Testis (tissue), 3 donors: ENCODE data around the gene PIP4K2A. TPM values are rescaled to one million over a fixed set of nuclear protein-coding genes. Genes with fewer than 3 reads are reported as not detected.

Experiments used
- DNase-seq: peaks from one replicate; pipeline ENCODE4 v3.0.0-alpha.2; 2019
- H3K27ac ChIP-seq, 2 donors: fragments of 200-600 bp; sonication (generic); one replicate each; pipeline ENCODE4 v1.5.1; 2019
- H3K27me3 ChIP-seq: fragments of 200-600 bp; sonication (generic); one replicate; pipeline ENCODE4 v1.5.1; 2019
- H3K36me3 ChIP-seq: fragments of 200-600 bp; sonication (generic); one replicate; pipeline ENCODE4 v1.5.1; 2017; ENCODE audit warnings: low read depth; ENCODE audit errors: missing control alignments
- H3K4me1 ChIP-seq: fragments of 200-600 bp; sonication (generic); one replicate; pipeline ENCODE4 v1.5.1; 2019
- H3K4me3 ChIP-seq, 2 donors: fragments of 200-600 bp; sonication (generic); one replicate each; pipeline ENCODE4 v1.5.1; 2017 to 2019
- H3K9me3 ChIP-seq: fragments of 200-600 bp; sonication (generic); one replicate; pipeline ENCODE4 v1.5.1; 2017
- CTCF ChIP-seq, 3 experiments: fragments of 450-650 bp in 2 of 3; fragments of 200-600 bp in 1 of 3; sonication (generic) in 1 of 3; IDR thresholded peaks; one replicate each; pipeline ENCODE4 v1.5.1; 2016 to 2019; ENCODE audit warnings: antibody characterized with exemption in 3 of 3, mild to moderate bottlenecking in 2 of 3, moderate library complexity in 1 of 3
- POLR2A ChIP-seq: fragments of 450-650 bp; IDR thresholded peaks from one replicate; pipeline ENCODE4 v1.6.1; 2017; ENCODE audit warnings: antibody characterized with exemption, mild to moderate bottlenecking, moderate library complexity
- WGBS, 2 donors: methylation state at CpG; one replicate each; pipeline ENCODE4 v1.1.5; 2018; 5-methylcytosine and 5-hydroxymethylcytosine counted together
- intact Hi-C: fragments of 100-400 bp; cut with DNase I; formaldehyde crosslinking; loops from one replicate; pipeline ENCODE4 v1.15.1; 2023; ENCODE audit warnings: low total_unique reads
- polyA plus RNA-seq: library from polyadenylated mRNA; stranded (reverse); fragments of 350-450 nt; fragmentation: Illumina TruSeq; extraction: RNeasy Lipid Tissue Mini Kit (QIAGEN cat#74804); gene quantifications from one replicate; pipeline ENCODE4 v1.2.3, GENCODE V29; 2014; ENCODE audit warnings: low read depth, low replicate concordance; ENCODE audit not compliant: insufficient read depth
- total RNA-seq, 2 donors: library from RNA; depleted of rRNA; stranded (reverse); fragments of >200 nt; gene quantifications; one replicate each; pipeline ENCODE4 v1.2.3, GENCODE V29; 2016

Gene PIP4K2A
- total and polyA plus RNA-seq, 3 donors from 2014 or later: 12.6 to 26.0 (median 15.8) TPM

GRCh38 chr10:22672319-22673090 lies 41.9 kb downstream of the PIP4K2A start:
- TF ChIP-seq POLR2A: no peak
- TF ChIP-seq CTCF (IDR thresholded peaks at IDR 0.05): no peak
- 79 to 87% methylated on average over 7 of the region's 7 CpGs for WGBS, 2 donors

GRCh38 chr10:22670788-22671187 lies 43.6 kb downstream of the PIP4K2A start:
- no peaks in the 10 kb centered on the region for H3K27me3 ChIP-seq
- DNase-seq: no peak
- H3K4me3 ChIP-seq: no peak overlapping the region
- H3K9me3 ChIP-seq: no peaks in the 10 kb centered on the region
- WGBS, 2 donors: 86 to 91% methylated on average over 5 of the region's 5 CpGs
- H3K27ac ChIP-seq: no peak overlapping the region
- intact Hi-C loops: no loop called here
- TF ChIP-seq CTCF (IDR thresholded peaks at IDR 0.05) (no peak), POLR2A (no peak)
- no peaks in the 10 kb centered on the region for H3K4me1 ChIP-seq
- H3K36me3 ChIP-seq: no peaks in the 10 kb centered on the region

More at GRCh38 chr10:22672319-22673090, 41.9 kb downstream of the PIP4K2A start:
- Histone ChIP-seq H3K4me3 (no peak overlapping the region), H3K36me3 (no peaks in the 10 kb centered on the region), H3K27me3 (no peaks in the 10 kb centered on the region), H3K4me1 (no peaks in the 10 kb centered on the region), H3K9me3 (no peaks in the 10 kb centered on the region), H3K27ac (no peak overlapping the region)
- DNase-seq: no peak
- intact Hi-C loops: no loop called here

- WGBS, 2 donors: 78 to 87% methylated on average over 13 of the region's 13 CpGs
- H3K27me3 ChIP-seq: no peaks in the 10 kb centered on the region
- TF ChIP-seq CTCF (IDR thresholded peaks at IDR 0.05) (no peak), POLR2A (no peak)
- DNase-seq: no peak
- H3K4me1 ChIP-seq: no peaks in the 10 kb centered on the region
- no peak overlapping the region for H3K27ac ChIP-seq
- H3K4me3 ChIP-seq: no peak overlapping the region
- H3K9me3 ChIP-seq: no peaks in the 10 kb centered on the region
- H3K36me3 ChIP-seq: no peaks in the 10 kb centered on the region
- intact Hi-C loops: no loop called here
Measured at GRCh38 chr10:22669163-22669711, 45.1 kb downstream of the PIP4K2A start.

- TF ChIP-seq POLR2A: no peak
- no peak for TF ChIP-seq CTCF (IDR thresholded peaks at IDR 0.05)
- WGBS, 2 donors: 84 to 87% methylated on average over 2 of the region's 2 CpGs
Measured at GRCh38 chr10:22667093-22667480, 47.3 kb downstream of the PIP4K2A start.

More at GRCh38 chr10:22667093-22667480, 47.3 kb downstream of the PIP4K2A start:
- no peaks in the 10 kb centered on the region for H3K36me3 ChIP-seq
- no peaks in the 10 kb centered on the region for H3K9me3 ChIP-seq
- no peaks in the 10 kb centered on the region for H3K27me3 ChIP-seq
- intact Hi-C loops: no loop called here
- no peak overlapping the region for H3K27ac ChIP-seq
- H3K4me1 ChIP-seq: no peaks in the 10 kb centered on the region
- no peak overlapping the region for H3K4me3 ChIP-seq
- DNase-seq: no peak
